ENCODE results near the gene DTHD1.

The DTHD1 gene

GRCh38 chr4:36267486-36268268 lies 13.7 kb upstream of the DTHD1 start:
- no peak for DNase-seq
- intact Hi-C loops (cut with DNase I): no loop called here

- DNase-seq: peak in 16 of 42 donors; percentile 30 to 72 (median 48)
- intact Hi-C loops (cut with DNase I): no loop called here
Observed at GRCh38 chr4:36269101-36269500, 12.3 kb upstream of the DTHD1 start.

GRCh38 chr4:36269533-36270173 lies 11.8 kb upstream of the DTHD1 start:
- intact Hi-C loops (cut with DNase I): no loop called here
- DNase-seq: no peak

GRCh38 chr4:36273276-36273675 lies 8.1 kb upstream of the DTHD1 start:
- DNase-seq: no peak
- intact Hi-C loops (cut with DNase I): no loop called here

GRCh38 chr4:36274158-36274557 lies 7.3 kb upstream of the DTHD1 start:
- DNase-seq: no peak
- intact Hi-C loops (cut with DNase I): no loop called here

- intact Hi-C loops (cut with DNase I): no loop called here
- DNase-seq: no peak
Observed at GRCh38 chr4:36277533-36277932, 3.9 kb upstream of the DTHD1 start.

- no peak for DNase-seq
Observed at GRCh38 chr4:36278789-36279188, 2.6 kb upstream of the DTHD1 start.

GRCh38 chr4:36280555-36280954 lies 861 bp upstream of the DTHD1 start:
- intact Hi-C loops (cut with DNase I): no loop called here
- DNase-seq: peak in 23 of 42 donors; percentile 9 to 68 (median 39)

More at GRCh38 chr4:36278789-36279188, 2.6 kb upstream of the DTHD1 start:
- intact Hi-C loops (cut with DNase I): no loop called here

- DNase-seq: no peak
- intact Hi-C loops (cut with DNase I): no loop called here
Observed at GRCh38 chr4:36282503-36283030, 1.2 kb downstream of the DTHD1 start.

GRCh38 chr4:36283912-36284465 lies 2.6 kb downstream of the DTHD1 start:
- intact Hi-C loops (cut with DNase I): no loop called here
- DNase-seq: peak in 9 of 42 donors; percentile 21 to 73 (median 47)

- no peak for DNase-seq
Observed at GRCh38 chr4:36285784-36286480, 4.5 kb downstream of the DTHD1 start.

GRCh38 chr4:36286481-36286871 lies 5.1 kb downstream of the DTHD1 start:
- no peak for DNase-seq
- intact Hi-C loops (cut with DNase I): no loop called here

More at GRCh38 chr4:36285784-36286480, 4.5 kb downstream of the DTHD1 start:
- intact Hi-C loops (cut with DNase I): no loop called here

- no peak for DNase-seq
- intact Hi-C loops (cut with DNase I): no loop called here
Observed at GRCh38 chr4:36288731-36289426, 7.5 kb downstream of the DTHD1 start.

GRCh38 chr4:36290641-36291040 lies 9.2 kb downstream of the DTHD1 start:
- intact Hi-C loops (cut with DNase I): no loop called here
- DNase-seq: no peak

- intact Hi-C loops (cut with DNase I): no loop called here
- DNase-seq: peak in 21 of 42 donors; percentile 7 to 72 (median 37)
Observed at GRCh38 chr4:36292556-36293188, 11.3 kb downstream of the DTHD1 start.

- intact Hi-C loops (cut with DNase I): no loop called here
- DNase-seq: no peak
Observed at GRCh38 chr4:36301127-36301526, 19.7 kb downstream of the DTHD1 start.

- DNase-seq: no peak
- intact Hi-C loops (cut with DNase I): no loop called here
Observed at GRCh38 chr4:36303426-36304137, 22.2 kb downstream of the DTHD1 start.

- intact Hi-C loops (cut with DNase I): no loop called here
- no peak for DNase-seq
Observed at GRCh38 chr4:36304138-36304681, 22.8 kb downstream of the DTHD1 start.
